UCSD-AML1 (cell line): ENCODE measurements around the gene DLGAP4.
"Not testable (repeated sequence)": the region's sequence is repeated elsewhere in the genome, so short reads cannot be mapped to it uniquely, and the experiment has no call there.

Source experiments
- DNase-seq: peaks from one replicate; lab custom pipeline; 2025; ENCODE audit not compliant: unreplicated experiment; lab: John Stamatoyannopoulos, UW

DLGAP4 gene

GRCh38 chr20:36547186-36548005 lies 241.3 kb downstream of the DLGAP4 start:
- DNase-seq = no peak

- peak; percentile 29 for DNase-seq
Observed at GRCh38 chr20:36548006-36548315, 241.8 kb downstream of the DLGAP4 start.

DNA sequence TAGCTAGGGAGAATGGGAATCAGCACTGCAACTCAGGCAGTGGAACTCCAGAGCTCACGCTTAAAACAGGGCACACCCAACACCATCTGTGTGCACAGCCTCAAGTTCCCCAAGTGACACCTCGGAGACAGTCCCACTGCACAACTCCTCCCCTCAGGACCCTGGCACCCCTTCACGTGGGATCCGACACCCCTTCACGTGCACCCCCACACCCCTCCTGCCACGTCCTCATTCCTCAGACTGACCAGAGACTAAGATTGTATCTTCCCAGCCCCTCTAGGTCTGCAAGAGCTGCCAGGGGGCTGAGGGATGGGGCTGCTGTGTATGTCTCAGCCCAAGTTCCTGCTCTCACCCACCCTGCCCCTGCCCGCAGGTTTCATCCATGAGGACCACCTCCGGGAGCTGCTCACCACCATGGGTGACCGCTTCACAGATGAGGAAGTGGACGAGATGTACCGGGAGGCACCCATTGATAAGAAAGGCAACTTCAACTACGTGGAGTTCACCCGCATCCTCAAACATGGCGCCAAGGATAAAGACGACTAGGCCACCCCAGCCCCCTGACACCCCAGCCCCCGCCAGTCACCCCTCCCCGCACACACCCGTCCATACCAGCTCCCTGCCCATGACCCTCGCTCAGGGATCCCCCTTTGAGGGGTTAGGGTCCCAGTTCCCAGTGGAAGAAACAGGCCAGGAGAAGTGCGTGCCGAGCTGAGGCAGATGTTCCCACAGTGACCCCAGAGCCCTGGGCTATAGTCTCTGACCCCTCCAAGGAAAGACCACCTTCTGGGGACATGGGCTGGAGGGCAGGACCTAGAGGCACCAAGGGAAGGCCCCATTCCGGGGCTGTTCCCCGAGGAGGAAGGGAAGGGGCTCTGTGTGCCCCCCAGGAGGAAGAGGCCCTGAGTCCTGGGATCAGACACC lies 242.8 kb downstream of the DLGAP4 start:
- no peak for DNase-seq

- no peak for DNase-seq
Observed at GRCh38 chr20:36549628-36549941, 243.4 kb downstream of the DLGAP4 start.

DNA sequence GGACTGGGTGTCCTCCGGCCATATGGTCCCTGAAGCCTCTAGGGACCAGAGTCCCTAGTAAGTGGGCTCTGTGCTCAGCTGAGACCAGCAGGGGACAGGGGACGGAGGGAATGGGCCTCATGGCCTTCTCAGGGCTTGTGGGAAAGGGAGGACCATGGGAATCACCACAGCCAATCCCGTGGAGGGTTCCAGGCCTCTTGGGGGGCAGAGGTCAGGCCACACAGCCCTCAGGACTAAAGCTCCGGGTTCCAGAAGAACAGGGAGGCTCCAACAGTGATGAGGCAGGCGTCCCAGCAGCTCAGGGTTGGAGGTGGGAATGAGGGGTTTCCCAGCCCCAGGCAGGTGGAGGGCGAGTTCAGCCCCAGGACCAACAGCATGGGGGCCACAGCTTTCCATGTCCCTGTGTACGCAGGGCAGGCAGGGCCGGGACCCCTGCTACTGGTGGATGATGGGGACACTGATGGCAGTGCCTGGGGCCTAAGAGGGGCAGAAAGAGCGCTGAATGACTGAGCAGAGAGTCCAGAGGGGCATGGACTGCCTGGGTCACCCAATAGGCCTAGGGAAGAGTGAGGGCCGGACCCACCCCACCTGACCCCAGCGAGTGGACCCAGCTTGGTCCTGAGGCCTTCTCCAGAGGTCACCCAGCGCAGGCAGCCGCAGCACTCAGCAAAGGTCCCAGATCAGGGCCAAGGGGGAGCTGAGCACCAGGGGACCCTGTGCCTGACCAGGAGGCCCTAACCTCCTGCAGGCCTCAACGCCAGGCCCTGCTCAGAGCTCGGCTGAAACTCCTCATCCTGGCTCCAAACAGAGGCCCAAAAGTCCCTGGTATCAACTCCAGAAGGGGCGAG lies 244.0 kb downstream of the DLGAP4 start:
- DNase-seq = no peak

DNA sequence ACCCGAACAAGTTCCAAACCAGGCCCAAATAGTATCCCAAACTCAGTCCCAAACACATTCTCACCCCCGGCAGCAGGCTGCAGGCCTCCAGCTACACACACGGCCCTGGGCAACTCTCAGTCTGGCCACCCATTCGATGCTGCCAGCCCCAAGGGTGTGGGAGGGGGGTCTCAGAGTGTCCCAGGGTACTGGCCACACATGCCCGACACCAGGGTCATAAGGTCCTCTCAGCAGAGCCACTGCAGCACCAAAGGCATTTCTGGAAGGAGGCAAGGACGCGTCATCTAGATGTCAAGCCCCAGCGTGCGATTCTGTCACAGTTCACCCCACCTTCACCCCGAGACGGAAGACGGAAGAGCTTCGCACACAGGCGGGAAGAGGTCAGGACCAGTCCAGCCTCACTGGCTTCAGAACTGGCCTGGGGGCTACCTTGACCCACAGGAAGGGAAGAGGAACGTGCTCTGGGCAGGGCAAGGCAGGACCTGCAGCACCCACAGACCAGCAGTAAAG lies 244.7 kb downstream of the DLGAP4 start:
- no peak for DNase-seq

DNA sequence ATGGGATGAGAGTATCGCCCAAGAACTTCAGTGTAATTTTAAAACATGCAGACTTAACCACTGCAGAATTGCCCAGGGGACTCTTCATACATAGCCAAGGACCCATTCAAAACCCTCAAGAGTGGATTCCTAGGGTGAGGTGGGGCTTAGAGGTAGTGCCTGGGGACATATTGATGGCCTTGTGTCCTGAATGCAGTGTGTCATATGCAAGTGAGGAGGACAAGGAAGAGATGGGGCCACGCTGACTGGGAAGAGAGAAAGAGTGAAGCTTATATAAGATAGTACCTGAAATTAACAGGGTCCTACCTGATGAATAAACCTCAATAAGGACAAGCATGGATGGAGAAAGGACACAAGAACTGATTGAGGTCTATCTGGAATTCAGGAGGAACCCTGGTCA lies 249.1 kb downstream of the DLGAP4 start:
- DNase-seq = no peak

DNA sequence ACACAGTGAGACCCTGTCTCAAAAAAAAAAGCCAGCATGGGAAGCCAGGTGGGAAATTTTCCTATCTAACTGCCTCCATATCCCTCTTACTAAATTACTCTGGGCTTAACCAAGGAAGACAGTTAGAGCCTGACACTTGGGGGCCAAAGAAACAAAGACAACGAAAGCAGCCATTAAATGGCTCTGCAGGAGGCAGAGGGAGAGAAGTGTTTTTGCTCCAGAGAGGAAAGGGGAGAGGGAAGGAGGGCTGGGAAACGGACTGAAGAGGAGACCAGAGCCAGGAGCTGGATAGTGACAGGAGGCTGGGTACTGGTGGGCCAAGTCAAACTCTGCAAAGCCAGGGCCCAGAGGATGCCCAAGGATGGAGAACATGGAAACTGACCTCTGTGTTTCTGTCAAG lies 256.6 kb downstream of the DLGAP4 start:
- no peak for DNase-seq

GRCh38 chr20:36563374-36563773 lies 257.2 kb downstream of the DLGAP4 start:
- DNase-seq = no peak

DNA sequence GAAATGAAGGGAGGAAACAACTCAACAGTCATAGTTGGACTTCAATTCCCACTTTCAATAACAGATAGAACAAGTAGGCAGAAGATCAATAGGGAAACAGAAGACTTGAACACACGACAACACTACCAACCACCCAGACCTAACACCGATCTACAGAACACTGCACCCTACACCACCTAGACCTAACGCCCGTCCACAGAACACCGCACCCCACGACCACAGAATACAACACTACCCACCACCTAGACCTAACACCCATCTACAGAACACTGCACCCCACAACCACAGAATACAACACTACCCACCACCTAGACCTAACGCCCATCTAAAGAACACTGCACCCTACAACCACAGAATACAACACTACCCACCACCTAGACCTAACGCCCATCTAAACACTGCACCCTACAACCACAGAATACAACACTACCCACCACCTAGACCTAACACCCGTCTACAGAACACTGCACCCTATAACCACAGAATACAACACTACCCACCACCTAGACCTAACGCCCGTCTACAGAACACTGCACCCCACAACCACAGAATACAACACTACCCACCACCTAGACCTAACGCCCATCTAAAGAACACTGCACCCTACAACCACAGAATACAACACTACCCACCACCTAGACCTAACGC lies 258.1 kb downstream of the DLGAP4 start:
- DNase-seq = not testable (repeated sequence)

DNA sequence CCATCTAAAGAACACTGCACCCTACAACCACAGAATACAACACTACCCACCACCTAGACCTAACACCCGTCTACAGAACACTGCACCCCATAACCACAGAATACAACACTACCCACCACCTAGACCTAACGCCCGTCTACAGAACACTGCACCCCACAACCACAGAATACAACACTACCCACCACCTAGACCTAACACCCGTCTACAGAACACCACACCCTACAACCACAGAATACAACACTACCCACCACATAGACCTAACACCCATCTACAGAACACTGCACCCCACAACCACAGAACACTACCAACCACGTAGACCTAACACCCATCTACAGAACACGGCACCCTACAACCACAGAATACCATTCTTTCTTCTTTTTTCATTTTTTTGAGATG lies 258.6 kb downstream of the DLGAP4 start:
- DNase-seq = not testable (repeated sequence)

- no peak for DNase-seq
Observed at GRCh38 chr20:36565520-36565919, 259.4 kb downstream of the DLGAP4 start.

DNA sequence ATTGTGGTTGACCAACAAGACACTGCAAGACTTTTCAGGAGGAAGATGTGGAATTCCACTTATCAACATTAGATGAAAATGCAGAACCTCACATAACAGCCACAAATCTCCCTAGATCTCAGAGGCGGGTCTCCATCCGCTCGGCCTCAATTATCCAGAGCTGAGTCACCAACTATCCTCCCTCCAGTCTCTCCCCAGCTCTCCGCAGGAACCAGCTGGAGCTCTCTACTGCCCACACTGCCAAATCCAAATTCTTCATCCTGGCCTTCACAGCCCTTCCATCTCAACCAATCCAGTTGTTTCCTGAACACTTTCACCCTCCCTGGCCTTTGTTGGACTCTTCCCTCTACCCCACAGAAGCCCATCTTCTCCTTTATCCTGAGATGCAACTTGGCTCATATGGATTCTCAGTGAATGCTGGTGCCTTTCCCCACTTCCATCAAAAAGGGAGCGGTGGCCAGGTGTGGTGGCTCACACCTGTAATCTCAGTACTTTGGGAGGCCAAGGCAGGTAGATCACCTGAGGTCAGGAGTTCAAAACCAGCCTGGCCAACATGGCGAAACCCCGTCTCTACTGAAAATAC lies 263.8 kb downstream of the DLGAP4 start:
- DNase-seq = peak; percentile 24

GRCh38 chr20:36571564-36572504 lies 265.7 kb downstream of the DLGAP4 start:
- peak; percentile 23 for DNase-seq

GRCh38 chr20:36572701-36573102 lies 266.6 kb downstream of the DLGAP4 start:
- DNase-seq = no peak

- peak; percentile 92 for DNase-seq
Observed at GRCh38 chr20:36573103-36573797, 267.1 kb downstream of the DLGAP4 start, which contains the start of gene TGIF2. Gene TGIF2, plus strand, starts transcription at chr20:36573597. Its CDS starts 5,178 bp downstream, at chr20:36578775.

- DNase-seq = peak; percentile 66
Observed at GRCh38 chr20:36573798-36574365, 267.7 kb downstream of the DLGAP4 start.
